SK-N-SH treated with all-trans-retinoic acid at 6 μM for 48 hours (cell line): Measurements from ENCODE around the gene DGAT2.

Experiments used
- PPARA ChIP-seq: fragments of 250-450 bp; sonication (Bioruptor Pico); IDR thresholded peaks from 2 replicates; pipeline ENCODE4 v1.5.0; 2020; ENCODE audit warnings: mild to moderate bottlenecking, borderline replicate concordance
- TCF4 ChIP-seq: fragments of 250-450 bp; sonication (Bioruptor Pico); IDR thresholded peaks from 2 replicates; pipeline ENCODE4 v1.8.0; 2021; ENCODE audit warnings: mild to moderate bottlenecking, moderate library complexity, borderline replicate concordance
- ZFP3 ChIP-seq: fragments of 250-450 bp; sonication (Bioruptor Pico); IDR thresholded peaks from 2 replicates; pipeline ENCODE4 v1.5.0; 2020; ENCODE audit warnings: mild to moderate bottlenecking, moderate library complexity
- ZNF565 ChIP-seq: fragments of 450-650 bp; formaldehyde crosslinking; conservative IDR thresholded peaks from 2 replicates; pipeline ENCODE4 v1.5.0; 2020; ENCODE audit warnings: low read depth, mild to moderate bottlenecking, moderate library complexity
- ZNF8 ChIP-seq: fragments of 450-650 bp; formaldehyde crosslinking; IDR thresholded peaks from 2 replicates; pipeline ENCODE4 v1.5.0; 2020; ENCODE audit warnings: mild to moderate bottlenecking, moderate library complexity
- TF ChIP-seq, protein P1 (sequence below): fragments of 250-450 bp; sonication (Bioruptor Pico); IDR thresholded peaks from 2 replicates; pipeline ENCODE4 v1.8.0; 2020; ENCODE audit warnings: mild to moderate bottlenecking, moderate library complexity, borderline replicate concordance

DNA sequence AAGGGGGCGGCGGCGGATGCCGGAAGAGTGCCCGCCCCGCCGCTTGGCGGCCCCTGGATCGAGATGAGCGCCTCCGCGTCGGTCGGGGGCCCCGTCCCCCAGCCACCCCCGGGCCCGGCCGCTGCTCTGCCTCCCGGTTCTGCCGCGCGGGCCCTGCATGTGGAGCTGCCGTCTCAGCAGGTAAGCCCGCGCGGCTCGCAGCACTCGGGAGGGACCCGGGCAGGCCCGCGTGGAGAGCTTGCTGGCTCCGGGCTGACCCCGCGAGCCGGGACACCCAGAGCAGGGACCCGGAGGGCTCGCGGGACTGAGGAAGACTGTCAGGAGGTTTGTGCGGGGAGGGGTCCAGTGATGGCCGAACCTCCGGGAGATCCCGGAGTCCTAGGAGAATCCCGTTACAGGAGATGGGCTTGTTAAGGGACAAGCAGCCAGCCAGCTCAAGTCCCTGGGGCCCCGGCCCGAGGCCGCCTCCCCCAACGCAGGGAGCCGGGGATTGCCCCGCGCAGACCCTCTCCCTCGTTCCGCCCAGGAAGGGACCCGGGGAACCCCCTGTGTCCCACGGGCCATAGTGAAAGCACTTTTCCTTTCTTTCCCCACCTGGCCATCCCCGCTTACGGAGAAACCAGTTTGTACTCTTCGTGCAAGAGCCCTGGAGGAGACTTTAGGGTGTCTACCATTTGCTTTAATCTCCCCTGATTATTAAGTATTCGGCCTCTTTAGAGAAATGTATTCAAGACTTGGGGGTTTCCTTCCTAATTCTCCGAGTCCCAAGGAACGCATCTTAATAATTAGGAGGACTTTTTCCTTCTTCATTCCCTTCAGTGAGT, 47.0 kb downstream of the DGAT2 start:
- TF ChIP-seq, protein P1, sequence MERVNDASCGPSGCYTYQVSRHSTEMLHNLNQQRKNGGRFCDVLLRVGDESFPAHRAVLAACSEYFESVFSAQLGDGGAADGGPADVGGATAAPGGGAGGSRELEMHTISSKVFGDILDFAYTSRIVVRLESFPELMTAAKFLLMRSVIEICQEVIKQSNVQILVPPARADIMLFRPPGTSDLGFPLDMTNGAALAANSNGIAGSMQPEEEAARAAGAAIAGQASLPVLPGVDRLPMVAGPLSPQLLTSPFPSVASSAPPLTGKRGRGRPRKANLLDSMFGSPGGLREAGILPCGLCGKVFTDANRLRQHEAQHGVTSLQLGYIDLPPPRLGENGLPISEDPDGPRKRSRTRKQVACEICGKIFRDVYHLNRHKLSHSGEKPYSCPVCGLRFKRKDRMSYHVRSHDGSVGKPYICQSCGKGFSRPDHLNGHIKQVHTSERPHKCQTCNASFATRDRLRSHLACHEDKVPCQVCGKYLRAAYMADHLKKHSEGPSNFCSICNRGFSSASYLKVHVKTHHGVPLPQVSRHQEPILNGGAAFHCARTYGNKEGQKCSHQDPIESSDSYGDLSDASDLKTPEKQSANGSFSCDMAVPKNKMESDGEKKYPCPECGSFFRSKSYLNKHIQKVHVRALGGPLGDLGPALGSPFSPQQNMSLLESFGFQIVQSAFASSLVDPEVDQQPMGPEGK (CRISPR knock-in tag): no peak
- TF ChIP-seq TCF4 (CRISPR knock-in tag) (no peak), ZFP3 (CRISPR knock-in tag) (no peak), ZNF565 (no peak), ZNF8 (CRISPR knock-in tag) (no peak), PPARA (CRISPR knock-in tag) (no peak)
